GM04504 (cell line): ENCODE measurements around the gene TBX2.

Source experiments
- DNase-seq: peaks from one replicate; pipeline ENCODE4 v3.0.0-alpha.2; 2012; ENCODE audit warnings: low read depth

TBX2 gene

GRCh38 chr17:61402073-61402541 lies 2.5 kb downstream of the TBX2 start:
- DNase-seq: no peak

GRCh38 chr17:61402978-61403800 lies 3.5 kb downstream of the TBX2 start:
- no peak for DNase-seq

GRCh38 chr17:61403801-61404662 lies 4.4 kb downstream of the TBX2 start:
- no peak for DNase-seq

- no peak for DNase-seq
These were observed 4.9 kb downstream of the TBX2 start for GRCh38 chr17:61404663-61404912.

GRCh38 chr17:61404913-61405685 lies 5.5 kb downstream of the TBX2 start:
- no peak for DNase-seq

- no peak for DNase-seq
These were observed 6.3 kb downstream of the TBX2 start for GRCh38 chr17:61405686-61406536.

- DNase-seq: no peak
These were observed 6.8 kb downstream of the TBX2 start for GRCh38 chr17:61406537-61406845.

GRCh38 chr17:61406971-61407911 lies 7.6 kb downstream of the TBX2 start:
- no peak for DNase-seq

GRCh38 chr17:61408151-61409041 lies 8.8 kb downstream of the TBX2 start:
- no peak for DNase-seq

GRCh38 chr17:61409301-61410112 lies 9.9 kb downstream of the TBX2 start:
- no peak for DNase-seq

- DNase-seq: no peak
These were observed 10.7 kb downstream of the TBX2 start for GRCh38 chr17:61410141-61411010.

- DNase-seq: no peak
These were observed 11.3 kb downstream of the TBX2 start for GRCh38 chr17:61411011-61411260.

GRCh38 chr17:61411261-61412142 lies 11.9 kb downstream of the TBX2 start:
- DNase-seq: no peak

GRCh38 chr17:61412143-61412859 lies 12.7 kb downstream of the TBX2 start:
- DNase-seq: no peak

- DNase-seq: no peak
These were observed 13.4 kb downstream of the TBX2 start for GRCh38 chr17:61412860-61413660.
